Measurements from ENCODE around the gene AADACL2.

AADACL2 gene

GRCh38 chr3:151795276-151795675 lies 61.5 kb downstream of the AADACL2 start:
- no peak overlapping the region for H3K27ac ChIP-seq
- DNase-seq (ENCODE audit: low spot score) = no peak
- H3K4me3 ChIP-seq = no peak overlapping the region

GRCh38 chr3:151796105-151796680 lies 62.5 kb downstream of the AADACL2 start:
- TF ChIP-seq CTCF (IDR thresholded peaks at IDR 0.05) = no peak
- Histone ChIP-seq H3K27ac (no peak overlapping the region), H3K4me3 (no peak overlapping the region)
- no peak for DNase-seq (ENCODE audit: low spot score)

More at GRCh38 chr3:151795276-151795675, 61.5 kb downstream of the AADACL2 start:
- no peak for TF ChIP-seq CTCF (IDR thresholded peaks at IDR 0.05)

- no peak for DNase-seq (ENCODE audit: low spot score)
- Histone ChIP-seq H3K4me3 (no peak overlapping the region), H3K27ac (no peak overlapping the region)
- TF ChIP-seq CTCF (IDR thresholded peaks at IDR 0.05) = no peak
These were observed 64.7 kb downstream of the AADACL2 start for GRCh38 chr3:151798466-151798865.

GRCh38 chr3:151800431-151800830 lies 66.7 kb downstream of the AADACL2 start:
- H3K4me3 ChIP-seq = no peak overlapping the region
- H3K27ac ChIP-seq = no peak overlapping the region
- no peak for TF ChIP-seq CTCF (IDR thresholded peaks at IDR 0.05)
- DNase-seq (ENCODE audit: low spot score) = no peak

- TF ChIP-seq CTCF (IDR thresholded peaks at IDR 0.05) = no peak
- no peak for DNase-seq (ENCODE audit: low spot score)
- H3K4me3 ChIP-seq = no peak overlapping the region
- no peak overlapping the region for H3K27ac ChIP-seq
These were observed 70.5 kb downstream of the AADACL2 start for GRCh38 chr3:151804267-151804666.

- DNase-seq (ENCODE audit: low spot score) = no peak
- no peak for TF ChIP-seq CTCF (IDR thresholded peaks at IDR 0.05)
- Histone ChIP-seq H3K27ac (no peak overlapping the region), H3K4me3 (no peak overlapping the region)
These were observed 73.1 kb downstream of the AADACL2 start for GRCh38 chr3:151806838-151807237.
